HL-60 (cell line): Measurements from ENCODE around the gene SIPA1L3.

Experiments
- DNase-seq, 2 experiments: peaks; one replicate each; pipeline ENCODE4 v3.0.0-alpha.2; 2010 to 2020; ENCODE audit warnings: low read depth in 1 of 2, low spot score in 1 of 2
- H3K27ac ChIP-seq: fragments of 250-450 bp; sonication (Bioruptor Pico); replicated peaks from 2 replicates; pipeline ENCODE4 v1.5.1; 2020; ENCODE audit warnings: mild to moderate bottlenecking, moderate library complexity
- H3K27me3 ChIP-seq: fragments of 250-450 bp; sonication (Bioruptor Pico); 2 replicates; pipeline ENCODE4 v1.5.1; 2021; ENCODE audit warnings: mild to moderate bottlenecking, moderate library complexity; ENCODE audit not compliant: insufficient read depth, poor library complexity, severe bottlenecking
- H3K4me3 ChIP-seq: replicated peaks from 2 replicates; pipeline ENCODE4 v1.5.1; 2011; ENCODE audit warnings: mild to moderate bottlenecking, control low read depth, low read length; ENCODE audit not compliant: insufficient read depth
- GABPA ChIP-seq: IDR thresholded peaks from 2 replicates; pipeline ENCODE4 v1.6.1; 2012; ENCODE audit warnings: low read depth
- POLR2AphosphoS5 ChIP-seq: IDR thresholded peaks from 2 replicates; pipeline ENCODE4 v1.6.1; 2012; ENCODE audit warnings: low read depth
- REST ChIP-seq: IDR thresholded peaks from 2 replicates; pipeline ENCODE4 v1.6.1; 2012; ENCODE audit warnings: low read depth; ENCODE audit not compliant: insufficient replicate concordance
- SPI1 ChIP-seq: IDR thresholded peaks from 2 replicates; pipeline ENCODE4 v1.6.1; 2012; ENCODE audit warnings: low read depth, mild to moderate bottlenecking, borderline replicate concordance
- TF ChIP-seq, protein P1 (sequence below): IDR thresholded peaks from one replicate; pipeline ENCODE4 v1.5.1; 2011; ENCODE audit warnings: low read length, control low read depth, inconsistent platforms; ENCODE audit not compliant: insufficient read depth

The SIPA1L3 gene

DNA sequence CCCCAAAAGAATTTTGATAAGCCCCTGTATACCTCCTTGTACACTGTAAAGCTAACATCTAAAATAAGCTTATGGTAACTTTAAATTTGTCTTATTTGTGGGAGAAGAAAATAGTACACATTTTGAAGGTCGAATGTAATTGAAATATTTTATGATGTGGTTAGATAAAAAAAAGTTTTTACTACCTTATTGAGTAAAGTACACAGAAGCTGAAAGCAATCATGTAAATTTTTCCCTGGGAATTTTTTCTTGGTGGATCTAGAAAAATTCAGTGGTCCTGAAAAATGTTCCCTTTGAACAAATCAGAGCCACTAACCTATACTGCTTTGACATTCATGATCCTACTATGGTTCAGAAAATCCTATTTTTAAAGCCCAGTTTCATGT, 46.9 kb downstream of the SIPA1L3 start:
- TF ChIP-seq, protein P1, sequence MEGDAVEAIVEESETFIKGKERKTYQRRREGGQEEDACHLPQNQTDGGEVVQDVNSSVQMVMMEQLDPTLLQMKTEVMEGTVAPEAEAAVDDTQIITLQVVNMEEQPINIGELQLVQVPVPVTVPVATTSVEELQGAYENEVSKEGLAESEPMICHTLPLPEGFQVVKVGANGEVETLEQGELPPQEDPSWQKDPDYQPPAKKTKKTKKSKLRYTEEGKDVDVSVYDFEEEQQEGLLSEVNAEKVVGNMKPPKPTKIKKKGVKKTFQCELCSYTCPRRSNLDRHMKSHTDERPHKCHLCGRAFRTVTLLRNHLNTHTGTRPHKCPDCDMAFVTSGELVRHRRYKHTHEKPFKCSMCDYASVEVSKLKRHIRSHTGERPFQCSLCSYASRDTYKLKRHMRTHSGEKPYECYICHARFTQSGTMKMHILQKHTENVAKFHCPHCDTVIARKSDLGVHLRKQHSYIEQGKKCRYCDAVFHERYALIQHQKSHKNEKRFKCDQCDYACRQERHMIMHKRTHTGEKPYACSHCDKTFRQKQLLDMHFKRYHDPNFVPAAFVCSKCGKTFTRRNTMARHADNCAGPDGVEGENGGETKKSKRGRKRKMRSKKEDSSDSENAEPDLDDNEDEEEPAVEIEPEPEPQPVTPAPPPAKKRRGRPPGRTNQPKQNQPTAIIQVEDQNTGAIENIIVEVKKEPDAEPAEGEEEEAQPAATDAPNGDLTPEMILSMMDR = no peak
- no peak for TF ChIP-seq REST
- Histone ChIP-seq H3K27ac (no peak overlapping the region), H3K27me3 (no peaks in the 10 kb centered on the region), H3K4me3 (no peak overlapping the region)
- no peak for DNase-seq

- Histone ChIP-seq H3K4me3 (no peak overlapping the region), H3K27ac (no peak overlapping the region), H3K27me3 (no peaks in the 10 kb centered on the region)
- no peak for TF ChIP-seq GABPA
- TF ChIP-seq, protein P1 = no peak
- no peak for DNase-seq
These were observed 47.4 kb downstream of the SIPA1L3 start for GRCh38 chr19:37954421-37954874.

- DNase-seq = no peak
- TF ChIP-seq POLR2AphosphoS5 (no peak), SPI1 (no peak), GABPA (no peak), REST (no peak)
- TF ChIP-seq, protein P1 = no peak
- H3K27ac ChIP-seq = no peak overlapping the region
- H3K4me3 ChIP-seq = no peak overlapping the region
- H3K27me3 ChIP-seq = no peaks in the 10 kb centered on the region
These were observed 49.0 kb downstream of the SIPA1L3 start for GRCh38 chr19:37955986-37956385.

- no peak for TF ChIP-seq REST
- TF ChIP-seq, protein P1 = no peak
- TF ChIP-seq POLR2AphosphoS5 = no peak
- no peak for TF ChIP-seq GABPA
- TF ChIP-seq SPI1 = no peak
- Histone ChIP-seq H3K4me3 (no peak overlapping the region), H3K27me3 (no peaks in the 10 kb centered on the region), H3K27ac (no peak overlapping the region)
- no peak for DNase-seq
These were observed 50.2 kb downstream of the SIPA1L3 start for GRCh38 chr19:37957176-37957575.
